ENCODE results near the gene HPCAL4.
A peak's percentile ranks its signal among the peaks of the same experiment; 100 is the strongest.

HPCAL4 gene

GRCh38 chr1:39691383-39692151 lies at the start of gene HPCAL4:
TSS of gene HPCAL4 (minus strand) at chr1:39691433. CDS start at chr1:39684603, 6,830 bp downstream.
- peak; percentile 94 for DNase-seq

- DNase-seq: peak; percentile 94
These were observed 47.6 kb upstream of the HPCAL4 start, which contains the start of gene PPIE for GRCh38 chr1:39738622-39739366. TSS of gene PPIE (plus strand) at chr1:39738882. CDS start at chr1:39738901, 19 bp downstream.

GRCh38 chr1:39737546-39738169 lies 46.4 kb upstream of the HPCAL4 start:
- peak; percentile 5 for DNase-seq

- DNase-seq: no peak
These were observed 44.5 kb upstream of the HPCAL4 start for GRCh38 chr1:39735731-39736130.

GRCh38 chr1:39733161-39733560 lies 41.9 kb upstream of the HPCAL4 start:
- DNase-seq: no peak

- no peak for DNase-seq
These were observed 41.5 kb upstream of the HPCAL4 start for GRCh38 chr1:39732730-39733129.

GRCh38 chr1:39729842-39730241 lies 38.6 kb upstream of the HPCAL4 start:
- no peak for DNase-seq

GRCh38 chr1:39729030-39729429 lies 37.8 kb upstream of the HPCAL4 start:
- DNase-seq: no peak

GRCh38 chr1:39727932-39728317 lies 36.7 kb upstream of the HPCAL4 start:
- DNase-seq: no peak

GRCh38 chr1:39727221-39727931 lies 36.1 kb upstream of the HPCAL4 start:
- DNase-seq: no peak

- no peak for DNase-seq
These were observed 35.4 kb upstream of the HPCAL4 start for GRCh38 chr1:39726600-39726999.

GRCh38 chr1:39722495-39722894 lies 31.3 kb upstream of the HPCAL4 start:
- no peak for DNase-seq

GRCh38 chr1:39721664-39722063 lies 30.4 kb upstream of the HPCAL4 start:
- no peak for DNase-seq

- DNase-seq: peak; percentile 80
These were observed 29.1 kb upstream of the HPCAL4 start for GRCh38 chr1:39720094-39720999.

- no peak for DNase-seq
These were observed 26.6 kb upstream of the HPCAL4 start for GRCh38 chr1:39717809-39718208.

GRCh38 chr1:39713557-39713956 lies 22.3 kb upstream of the HPCAL4 start:
- DNase-seq: no peak

- no peak for DNase-seq
These were observed 20.7 kb upstream of the HPCAL4 start for GRCh38 chr1:39711966-39712340.

GRCh38 chr1:39711104-39711965 lies 20.1 kb upstream of the HPCAL4 start:
- DNase-seq: no peak

- no peak for DNase-seq
These were observed 16.3 kb upstream of the HPCAL4 start for GRCh38 chr1:39707506-39707905.

- DNase-seq: no peak
These were observed 13.5 kb upstream of the HPCAL4 start for GRCh38 chr1:39704757-39705156.

- DNase-seq: no peak
These were observed 9.8 kb upstream of the HPCAL4 start for GRCh38 chr1:39701049-39701439.
